AG04449 (cell line): Measurements from ENCODE around the gene ZNRF2.

ENCODE experiments used
- CTCF ChIA-PET: fragments of 350-600 bp; formaldehyde crosslinking; extraction: SDS; loops from one replicate; lab custom pipeline; 2021; ENCODE audit warnings: antibody characterized with exemption; lab: Yijun Ruan, JAX
- POLR2A ChIA-PET: fragments of 400-600, 350-600 bp; formaldehyde crosslinking; extraction: SDS; loops from one replicate; lab custom pipeline; 2020; ENCODE audit warnings: antibody characterized with exemption, inconsistent platforms; lab: Yijun Ruan, JAX
- DNase-seq: peaks from one replicate; pipeline ENCODE4 v3.0.0-alpha.2; 2010; ENCODE audit warnings: low read depth, low spot score
- H3K4me3 ChIP-seq: 2 replicates; pipeline ENCODE4 v1.5.1; 2011; ENCODE audit warnings: low read depth, mild to moderate bottlenecking, control low read depth, low read length
- CTCF ChIP-seq: IDR thresholded peaks from one replicate; pipeline ENCODE4 v1.5.1; 2011; ENCODE audit warnings: mild to moderate bottlenecking, moderate library complexity, low read length, control low read depth, inconsistent platforms; ENCODE audit not compliant: insufficient read depth; ENCODE audit errors: missing control alignments

ZNRF2 gene

GRCh38 chr7:30366606-30367005 lies 82.2 kb downstream of the ZNRF2 start:
- ChIA-PET POLR2A (no interaction called here), CTCF (interaction anchor here (0.8 kb wide), 1 partner anchor 91 kb away, joined by 3 read pairs; no protein-coding TSS in a partner anchor)
- no peak for TF ChIP-seq CTCF
- DNase-seq: no peak
- no peak overlapping the region for H3K4me3 ChIP-seq

DNA sequence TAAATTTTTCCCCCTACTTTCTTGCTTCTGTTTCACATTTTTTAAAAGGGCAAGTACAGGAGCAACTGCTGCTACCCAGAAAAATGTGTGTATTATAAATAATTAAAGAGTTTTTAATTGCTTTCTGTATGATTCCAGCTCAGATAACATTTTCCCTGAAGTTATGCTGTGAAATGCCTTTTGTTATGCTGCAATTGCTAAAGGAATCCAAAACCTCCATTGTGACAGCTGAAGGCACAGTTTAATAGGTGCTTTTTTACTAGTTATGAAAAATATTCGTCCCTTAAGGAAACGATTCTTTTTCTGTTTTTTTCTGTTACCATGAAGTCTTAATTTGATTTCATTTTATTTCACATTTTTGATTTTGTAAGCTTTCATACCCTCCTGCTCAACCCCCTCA lies 83.2 kb downstream of the ZNRF2 start:
- CTCF ChIA-PET: no interaction called here
- no peak overlapping the region for H3K4me3 ChIP-seq
- no peak for TF ChIP-seq CTCF
- DNase-seq: no peak
- POLR2A ChIA-PET: no interaction called here

GRCh38 chr7:30369879-30370278 lies 85.5 kb downstream of the ZNRF2 start:
- no peak for DNase-seq
- H3K4me3 ChIP-seq: no peak overlapping the region
- TF ChIP-seq CTCF: no peak
- CTCF ChIA-PET: interaction anchor here (0.6 kb wide), 1 partner anchor 237 kb away, joined by 4 read pairs; no protein-coding TSS in a partner anchor
- POLR2A ChIA-PET: no interaction called here

DNA sequence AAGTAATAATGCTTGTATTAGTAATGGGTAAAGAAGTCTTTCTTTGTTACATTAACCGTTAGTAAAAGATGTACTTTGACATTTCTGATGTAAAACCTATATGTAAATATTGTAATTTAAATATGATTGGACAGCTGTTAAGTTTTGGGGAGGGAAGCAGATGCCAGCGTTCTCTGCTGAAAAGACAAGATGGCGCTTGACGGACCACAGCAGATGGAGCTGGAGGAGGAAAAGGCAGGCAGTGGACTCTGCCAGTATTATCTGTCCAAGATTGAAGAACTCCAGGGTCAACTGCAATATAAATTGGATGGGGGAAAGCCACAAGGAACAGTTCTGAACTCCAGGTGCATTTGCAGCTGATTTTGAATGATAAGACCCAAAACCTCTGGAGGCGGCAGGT lies 86.9 kb downstream of the ZNRF2 start:
- no peak for DNase-seq
- no peak overlapping the region for H3K4me3 ChIP-seq
- TF ChIP-seq CTCF: no peak
- CTCF ChIA-PET: interaction anchor here (1.1 to 1.5 kb wide), 3 partner anchors 25 to 178 kb away, joined by 3 read pairs; no protein-coding TSS in a partner anchor
- POLR2A ChIA-PET: no interaction called here

DNA sequence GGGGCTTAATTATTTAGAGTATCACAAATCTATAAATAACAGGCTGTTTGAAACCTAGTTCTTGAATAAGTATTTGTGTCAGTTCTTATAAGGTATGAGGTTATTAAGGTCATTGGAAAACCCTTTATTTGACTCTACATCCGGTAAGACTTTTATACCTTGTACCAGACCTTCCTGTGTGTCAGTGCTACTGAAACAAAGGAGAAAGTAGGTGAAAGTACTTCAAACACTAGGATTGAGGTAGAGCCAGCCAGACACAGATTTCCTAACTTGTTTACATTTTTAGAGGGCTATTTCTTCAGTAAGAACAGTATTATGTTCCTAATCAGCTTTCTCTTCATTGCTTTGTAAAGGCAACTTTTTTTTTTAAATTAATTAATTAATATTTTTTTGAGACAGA lies 93.9 kb downstream of the ZNRF2 start:
- TF ChIP-seq CTCF: no peak
- POLR2A ChIA-PET: no interaction called here
- DNase-seq: no peak
- H3K4me3 ChIP-seq: no peak overlapping the region
- CTCF ChIA-PET: no interaction called here

DNA sequence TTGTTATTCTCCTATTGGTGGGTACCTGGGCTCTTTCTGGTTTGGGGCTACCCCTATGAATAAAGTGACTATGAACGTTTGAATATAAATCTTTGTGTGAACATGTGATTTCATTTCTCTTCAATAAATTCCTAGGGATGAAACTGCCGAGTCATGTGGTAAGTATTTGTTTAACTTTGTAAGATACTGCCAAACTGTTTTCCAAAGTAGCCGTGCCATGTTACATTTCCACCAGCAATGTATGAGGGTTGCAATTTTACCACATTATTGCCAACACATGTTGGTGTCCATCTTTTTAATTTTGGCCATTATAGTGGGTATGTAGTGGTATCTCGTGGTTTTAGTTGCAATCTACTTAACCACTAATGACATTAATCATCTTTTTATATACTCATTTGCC lies 94.7 kb downstream of the ZNRF2 start:
- no peak for DNase-seq
- no peak for TF ChIP-seq CTCF
- H3K4me3 ChIP-seq: no peak overlapping the region
- ChIA-PET POLR2A (no interaction called here), CTCF (no interaction called here)
